HEK293T (cell line): ENCODE data around the gene GAK.
"Not testable (repeated sequence)": the region's sequence is repeated elsewhere in the genome, so short reads cannot be mapped to it uniquely, and the experiment has no call there.

ENCODE experiments used
- CTCF ChIA-PET: fragments of 350-600 bp; formaldehyde crosslinking; extraction: SDS; loops from one replicate; lab custom pipeline; 2021; ENCODE audit warnings: antibody characterized with exemption, inconsistent platforms; lab: Yijun Ruan, JAX
- POLR2A ChIA-PET: fragments of 350-600 bp; formaldehyde crosslinking; extraction: SDS; loops from one replicate; lab custom pipeline; 2020; ENCODE audit warnings: antibody characterized with exemption, inconsistent platforms; lab: Yijun Ruan, JAX
- DNase-seq: peaks from one replicate; pipeline ENCODE4 v3.0.0; 2012; ENCODE audit warnings: mixed read lengths; ENCODE audit errors: extremely low spot score
- ARNT ChIP-seq: fragments of 450-650 bp; IDR thresholded peaks from 2 replicates; pipeline ENCODE4 v1.6.1; 2017; ENCODE audit warnings: mild to moderate bottlenecking
- BHLHE40 ChIP-seq: fragments of 450-650 bp; IDR thresholded peaks from 2 replicates; pipeline ENCODE4 v1.6.1; 2016; ENCODE audit warnings: mild to moderate bottlenecking, moderate library complexity, borderline replicate concordance
- CTBP1 ChIP-seq: fragments of 450-650 bp; IDR thresholded peaks from 2 replicates; pipeline ENCODE4 v1.6.1; 2016; ENCODE audit warnings: borderline replicate concordance
- ELF4 ChIP-seq: fragments of 450-650 bp; IDR thresholded peaks from 2 replicates; pipeline ENCODE4 v1.6.1; 2017; ENCODE audit warnings: antibody characterized with exemption
- FOXA1 ChIP-seq: fragments of 450-650 bp; IDR thresholded peaks from 2 replicates; pipeline ENCODE4 v1.6.1; 2016; ENCODE audit warnings: mild to moderate bottlenecking
- FOXK2 ChIP-seq: fragments of 450-650 bp; IDR thresholded peaks from 2 replicates; pipeline ENCODE4 v1.6.1; 2016; ENCODE audit warnings: mild to moderate bottlenecking
- FOXM1 ChIP-seq: fragments of 450-650 bp; IDR thresholded peaks from 2 replicates; pipeline ENCODE4 v1.6.1; 2017; ENCODE audit warnings: mild to moderate bottlenecking, borderline replicate concordance
- HDGF ChIP-seq: fragments of 450-650 bp; IDR thresholded peaks from 2 replicates; pipeline ENCODE4 v1.6.1; 2017; ENCODE audit warnings: antibody characterized with exemption, borderline replicate concordance
- L3MBTL2 ChIP-seq: fragments of 450-650 bp; conservative IDR thresholded peaks from 2 replicates; pipeline ENCODE4 v1.6.1; 2016; ENCODE audit warnings: mild to moderate bottlenecking
- LEF1 ChIP-seq: fragments of 450-650 bp; IDR thresholded peaks from 2 replicates; pipeline ENCODE4 v1.6.1; 2017; ENCODE audit warnings: mild to moderate bottlenecking, borderline replicate concordance
- NFRKB ChIP-seq: fragments of 450-650 bp; IDR thresholded peaks from 2 replicates; pipeline ENCODE4 v1.6.1; 2016; ENCODE audit warnings: mild to moderate bottlenecking, moderate library complexity
- PKNOX1 ChIP-seq: fragments of 450-650 bp; IDR thresholded peaks from 2 replicates; pipeline ENCODE4 v1.6.1; 2016
- SP1 ChIP-seq: fragments of 450-650 bp; IDR thresholded peaks from 2 replicates; pipeline ENCODE4 v1.6.1; 2017
- SUZ12 ChIP-seq: fragments of 450-650 bp; IDR thresholded peaks from 2 replicates; pipeline ENCODE4 v1.6.1; 2016; ENCODE audit warnings: mild to moderate bottlenecking
- TARDBP ChIP-seq: fragments of 450-650 bp; IDR thresholded peaks from 2 replicates; pipeline ENCODE4 v1.6.1; 2016
- ZNF384 ChIP-seq: fragments of 450-650 bp; IDR thresholded peaks from 2 replicates; pipeline ENCODE4 v1.6.1; 2016

The GAK gene

GRCh38 chr4:926538-926937, 5.6 kb downstream of the GAK start:
- ChIA-PET CTCF (interaction anchor here (0.7 to 1.0 kb wide), 2 partner anchors 13 to 30 kb away, joined by 3 to 4 read pairs; no protein-coding TSS in a partner anchor), POLR2A (no interaction called here)
- DNase-seq: peak; percentile 69
- TF ChIP-seq SUZ12 (no peak), TARDBP (no peak), SP1 (no peak)

GRCh38 chr4:925771-926500, 6.2 kb downstream of the GAK start:
- ChIA-PET POLR2A (no interaction called here), CTCF (interaction anchor here (0.7 to 1.0 kb wide), 2 partner anchors 13 to 29 kb away, joined by 3 to 4 read pairs; no protein-coding TSS in a partner anchor)
- TF ChIP-seq PKNOX1 (no peak), TARDBP (no peak), SP1 (no peak), HDGF (no peak), NFRKB (no peak), FOXA1 (no peak), ZNF384 (no peak), ELF4 (no peak), FOXK2 (no peak)
- DNase-seq: no peak

- no peak for DNase-seq
- CTCF ChIA-PET: no interaction called here
- TF ChIP-seq TARDBP (no peak), LEF1 (no peak), FOXK2 (no peak), SUZ12 (no peak), ARNT (no peak), ZNF384 (no peak), CTBP1 (no peak), FOXA1 (no peak), HDGF (no peak), NFRKB (no peak), SP1 (no peak)
- POLR2A ChIA-PET: no interaction called here
Observed at GRCh38 chr4:925171-925570, 6.9 kb downstream of the GAK start.

GRCh38 chr4:924107-925096, 7.7 kb downstream of the GAK start:
- DNase-seq: no peak
- POLR2A ChIA-PET: no interaction called here
- TF ChIP-seq PKNOX1: no peak
- no peak for TF ChIP-seq ELF4
- no peak for TF ChIP-seq SP1
- no peak for TF ChIP-seq SUZ12
- TF ChIP-seq ZNF384: no peak
- TF ChIP-seq LEF1: no peak
- TF ChIP-seq BHLHE40: no peak
- no peak for TF ChIP-seq FOXK2
- no peak for TF ChIP-seq NFRKB
- no peak for TF ChIP-seq CTBP1
- TF ChIP-seq FOXA1: no peak
- TF ChIP-seq FOXM1: no peak
- no peak for TF ChIP-seq ARNT
- TF ChIP-seq HDGF: no peak
- no peak for TF ChIP-seq TARDBP
- no peak for TF ChIP-seq L3MBTL2
- CTCF ChIA-PET: no interaction called here

- TF ChIP-seq L3MBTL2: no peak
- no peak for TF ChIP-seq LEF1
- TF ChIP-seq FOXM1: no peak
- POLR2A ChIA-PET: no interaction called here
- CTCF ChIA-PET: no interaction called here
- no peak for DNase-seq
Observed at GRCh38 chr4:921830-922331, 10.2 kb downstream of the GAK start.

GRCh38 chr4:919004-919680, 13.0 kb downstream of the GAK start:
- CTCF ChIA-PET, DNase-seq, POLR2A ChIA-PET: not testable (repeated sequence)

- DNase-seq, POLR2A ChIA-PET, CTCF ChIA-PET: not testable (repeated sequence)
Observed at GRCh38 chr4:918591-918990, 13.5 kb downstream of the GAK start.
